ENCODE measurements around the gene LEFTY2.
A peak's percentile ranks its signal among the peaks of the same experiment; 100 is the strongest.
"Not testable (repeated sequence)": the region's sequence is repeated elsewhere in the genome, so short reads cannot be mapped to it uniquely, and the experiment has no call there.

LEFTY2 gene

DNA sequence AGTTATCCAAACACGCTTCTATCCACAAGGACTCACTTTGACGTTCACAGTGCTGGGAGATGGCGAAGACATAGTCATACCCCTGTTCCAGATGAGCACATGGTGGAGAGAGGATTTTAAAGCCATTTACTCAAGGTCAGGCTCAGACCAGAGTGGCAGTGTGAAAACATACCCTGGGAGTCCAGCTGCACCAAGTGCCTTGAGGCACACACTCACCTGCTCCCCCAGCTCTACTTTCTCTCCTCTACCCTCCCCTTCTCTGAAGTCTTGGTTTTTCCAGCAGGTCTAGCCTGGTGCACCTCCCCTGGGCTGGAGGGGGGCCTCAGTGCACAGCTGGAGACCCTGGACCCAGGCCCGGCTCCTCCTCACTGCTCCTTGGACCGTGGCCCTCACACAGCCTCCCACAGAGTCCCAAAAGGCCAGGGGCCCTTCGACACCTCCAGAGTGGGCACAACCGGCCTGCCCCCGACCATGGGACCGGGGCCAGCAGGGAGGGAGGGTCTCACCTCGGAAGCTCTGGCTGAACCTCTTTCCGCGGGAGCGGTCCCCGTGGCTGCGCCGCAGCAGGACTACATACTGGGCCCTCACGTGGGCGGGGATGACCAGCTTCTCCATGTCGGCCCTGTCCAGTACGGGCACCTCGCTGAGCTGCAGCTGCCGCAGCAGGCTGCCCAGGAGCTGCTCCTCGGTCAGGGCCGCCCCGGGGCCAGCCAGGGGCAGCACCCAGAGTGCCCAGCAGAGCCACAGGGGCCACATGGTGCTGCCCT is 452 bp downstream of the LEFTY2 start:
- H3K27ac ChIP-seq: no peak overlapping the region
- TF ChIP-seq, protein P1, sequence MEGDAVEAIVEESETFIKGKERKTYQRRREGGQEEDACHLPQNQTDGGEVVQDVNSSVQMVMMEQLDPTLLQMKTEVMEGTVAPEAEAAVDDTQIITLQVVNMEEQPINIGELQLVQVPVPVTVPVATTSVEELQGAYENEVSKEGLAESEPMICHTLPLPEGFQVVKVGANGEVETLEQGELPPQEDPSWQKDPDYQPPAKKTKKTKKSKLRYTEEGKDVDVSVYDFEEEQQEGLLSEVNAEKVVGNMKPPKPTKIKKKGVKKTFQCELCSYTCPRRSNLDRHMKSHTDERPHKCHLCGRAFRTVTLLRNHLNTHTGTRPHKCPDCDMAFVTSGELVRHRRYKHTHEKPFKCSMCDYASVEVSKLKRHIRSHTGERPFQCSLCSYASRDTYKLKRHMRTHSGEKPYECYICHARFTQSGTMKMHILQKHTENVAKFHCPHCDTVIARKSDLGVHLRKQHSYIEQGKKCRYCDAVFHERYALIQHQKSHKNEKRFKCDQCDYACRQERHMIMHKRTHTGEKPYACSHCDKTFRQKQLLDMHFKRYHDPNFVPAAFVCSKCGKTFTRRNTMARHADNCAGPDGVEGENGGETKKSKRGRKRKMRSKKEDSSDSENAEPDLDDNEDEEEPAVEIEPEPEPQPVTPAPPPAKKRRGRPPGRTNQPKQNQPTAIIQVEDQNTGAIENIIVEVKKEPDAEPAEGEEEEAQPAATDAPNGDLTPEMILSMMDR (conservative IDR thresholded peaks at IDR 0.05): no peak

DNA sequence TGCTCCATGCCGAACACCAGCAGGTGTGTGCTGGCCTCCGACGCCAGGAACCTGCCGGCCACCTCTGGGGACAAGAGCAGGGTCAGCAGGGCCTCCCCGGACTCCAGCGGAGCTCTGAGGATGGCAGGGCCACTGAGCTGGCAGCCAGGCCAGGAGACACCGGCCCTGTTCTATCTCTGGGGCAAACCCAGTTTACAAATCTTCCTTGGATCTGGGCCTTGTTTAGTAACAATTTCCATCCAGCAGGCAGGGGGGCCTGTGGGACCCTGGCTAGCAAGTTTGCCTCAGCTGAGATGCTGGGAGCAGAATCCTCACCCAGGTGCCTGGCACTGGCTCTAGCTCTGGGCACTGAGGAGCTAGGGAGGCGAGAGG is 1.1 kb downstream of the LEFTY2 start:
- not testable (repeated sequence) for H3K27ac ChIP-seq

DNA sequence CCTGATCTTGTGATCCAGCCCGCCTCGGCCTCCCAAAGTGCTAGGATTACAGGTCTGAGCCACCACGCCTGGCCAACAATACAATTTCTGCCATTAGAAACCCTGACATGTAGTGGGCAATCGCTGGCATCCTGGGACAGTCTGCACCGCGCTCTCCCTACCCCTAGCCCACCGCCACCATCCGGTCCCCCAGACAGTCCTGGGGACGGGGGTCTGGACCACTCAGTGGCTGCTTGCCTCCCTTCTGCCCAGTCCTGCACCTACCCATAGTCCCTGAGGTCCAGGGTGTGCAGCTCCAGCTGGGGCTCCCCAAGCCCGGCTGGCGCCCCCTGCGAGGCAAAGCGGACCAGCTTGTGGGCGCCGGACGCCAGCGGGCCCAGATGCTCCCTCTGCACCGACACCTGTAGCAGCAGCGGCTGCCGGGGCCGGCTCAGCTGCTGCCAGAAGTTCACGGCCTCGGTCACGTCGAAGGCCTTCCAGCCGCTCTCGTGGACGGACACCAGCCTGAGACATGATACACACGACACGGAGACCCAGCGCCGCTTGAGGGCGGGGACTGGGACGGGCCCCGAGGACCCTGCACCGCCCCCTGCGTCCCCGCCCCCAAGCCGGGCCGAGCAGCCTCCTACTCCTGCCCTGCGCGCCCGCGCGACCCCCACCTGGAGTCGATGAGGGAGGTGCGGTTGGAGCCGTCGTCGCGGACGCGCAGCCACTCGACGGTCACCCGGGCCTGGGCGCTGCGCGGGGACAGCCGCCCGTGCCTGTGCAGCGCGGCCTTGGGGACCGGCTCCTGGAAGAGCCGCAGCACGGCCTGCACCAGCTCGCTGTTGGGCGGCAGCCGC is 1.7 kb downstream of the LEFTY2 start:
- not testable (repeated sequence) for H3K27ac ChIP-seq

DNA sequence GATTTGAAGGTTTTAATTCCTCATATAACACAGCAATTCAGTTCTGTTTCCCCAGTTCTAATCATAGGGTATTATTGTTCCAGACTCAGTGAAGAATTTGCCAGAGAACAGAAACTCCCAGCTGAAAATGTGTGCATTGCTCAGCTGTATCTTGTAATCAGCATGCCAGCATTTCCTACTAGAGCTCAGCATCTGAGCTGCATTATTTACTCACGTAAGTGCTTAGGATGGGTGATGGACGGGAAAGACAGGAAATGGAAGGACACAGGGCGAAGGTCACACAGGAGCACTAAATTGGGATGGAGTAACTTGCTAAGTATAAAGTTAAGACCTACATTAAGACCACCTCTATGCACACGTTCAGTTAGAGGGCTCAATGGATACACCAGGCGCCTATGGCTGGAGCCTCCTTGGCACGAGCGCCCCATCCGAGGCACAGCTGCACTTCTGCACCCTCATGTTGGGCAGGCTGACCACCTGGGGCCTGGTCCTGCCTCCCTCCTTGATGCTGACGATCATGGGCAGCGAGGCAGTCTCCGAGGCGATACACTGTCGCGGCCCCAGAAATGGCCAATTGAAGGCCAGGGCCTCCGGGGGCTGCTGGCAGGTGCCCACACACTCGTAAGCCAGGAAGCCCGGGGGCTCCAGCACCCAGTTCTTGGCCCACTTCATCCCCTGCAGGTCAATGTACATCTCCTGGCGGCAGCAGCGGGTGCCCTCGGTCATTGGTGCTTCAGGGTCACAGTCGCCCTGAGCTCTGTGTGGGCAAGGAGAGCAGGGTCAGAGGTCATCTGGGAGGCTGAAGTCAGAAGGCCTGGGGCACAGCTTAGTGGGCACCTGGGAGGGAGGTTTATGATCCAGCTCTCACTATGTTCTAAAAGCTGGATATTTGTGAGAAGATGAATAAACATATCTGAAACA is 3.7 kb downstream of the LEFTY2 start:
- TF ChIP-seq, protein P1 (conservative IDR thresholded peaks at IDR 0.05): no peak
- peak overlapping the region; percentile 45 for H3K27ac ChIP-seq

DNA sequence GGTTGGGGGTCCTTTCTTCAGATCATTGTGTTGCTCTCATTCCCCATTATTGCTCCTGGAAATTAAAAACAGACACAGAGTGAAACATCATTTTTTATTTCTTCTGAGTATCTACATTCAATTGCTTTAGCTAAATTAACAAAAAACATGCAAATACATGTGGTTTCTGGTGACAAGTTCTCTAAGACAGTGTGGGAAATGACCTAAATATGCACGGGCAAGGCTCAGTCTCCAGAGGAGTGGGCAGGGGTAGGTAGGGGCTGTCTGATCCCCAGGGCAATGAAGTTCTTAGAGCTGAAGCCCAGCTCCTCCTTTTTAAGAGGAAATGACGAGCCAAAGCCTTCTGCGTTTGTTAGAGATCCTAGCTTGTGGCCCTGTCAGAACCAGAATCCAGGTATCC is 4.5 kb downstream of the LEFTY2 start:
- TF ChIP-seq, protein P1 (conservative IDR thresholded peaks at IDR 0.05): no peak
- peak overlapping the region; percentile 45 for H3K27ac ChIP-seq

DNA sequence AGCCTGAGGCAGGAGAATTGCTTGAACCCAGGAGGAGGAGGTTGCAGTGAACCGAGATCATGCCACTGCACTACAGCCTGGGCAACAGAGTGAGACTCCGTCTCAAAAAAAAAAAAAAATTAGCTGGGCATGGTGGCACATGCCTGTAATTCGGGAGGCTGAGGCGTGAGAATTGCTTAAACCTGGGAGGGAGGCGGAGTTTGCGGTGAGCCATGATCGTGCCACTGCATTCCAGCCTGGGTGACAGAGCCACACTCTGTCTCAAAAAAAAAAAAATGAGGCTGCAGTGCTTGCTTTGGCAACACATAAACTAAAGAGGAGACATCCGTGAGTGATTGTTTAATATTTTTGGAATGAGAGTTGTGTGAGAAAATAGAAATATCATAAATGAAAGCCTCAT is 4.9 kb downstream of the LEFTY2 start:
- not testable (repeated sequence) for H3K27ac ChIP-seq

DNA sequence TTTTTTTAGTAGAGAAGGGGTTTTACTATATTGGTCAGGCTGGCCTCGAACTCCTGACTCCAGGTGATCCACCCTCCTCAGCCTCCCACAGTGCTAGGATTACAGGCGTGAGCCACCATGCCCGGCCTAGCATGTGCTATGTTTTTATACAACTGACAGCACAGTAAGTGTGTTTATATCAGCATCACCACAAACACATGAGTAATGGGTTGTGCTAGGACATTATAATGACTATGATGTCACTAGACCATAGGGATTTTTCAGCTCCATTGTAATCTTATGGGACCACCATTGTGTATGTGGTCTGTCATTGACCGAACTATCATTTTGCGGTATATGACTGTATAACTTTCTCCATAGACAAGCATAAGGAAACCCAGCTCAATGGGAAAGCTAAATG is 6.3 kb downstream of the LEFTY2 start:
- TF ChIP-seq, protein P1 (conservative IDR thresholded peaks at IDR 0.05): no peak
- H3K27ac ChIP-seq: no peak overlapping the region

DNA sequence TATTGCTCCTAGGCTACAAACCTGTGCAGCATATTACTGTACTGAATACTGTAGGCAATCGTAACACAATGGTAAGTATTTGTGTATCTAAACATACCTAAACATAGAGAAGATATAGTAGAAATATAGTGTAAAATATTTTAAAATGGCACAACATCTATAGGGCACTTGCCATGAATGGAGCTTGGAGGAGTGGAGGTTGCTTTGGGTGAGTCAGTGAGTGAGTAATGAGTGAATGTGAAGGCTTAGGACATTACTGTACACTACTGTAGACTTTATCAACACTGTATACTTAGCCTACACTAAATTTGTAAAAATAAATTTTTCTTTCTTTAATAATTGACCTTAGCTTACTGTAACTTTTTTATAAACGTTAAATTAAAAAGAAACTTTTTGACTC is 7.9 kb downstream of the LEFTY2 start:
- no peak overlapping the region for H3K27ac ChIP-seq
- TF ChIP-seq, protein P1 (conservative IDR thresholded peaks at IDR 0.05): no peak

Data from VCaP (cell line).